Subcutaneous abdominal adipose tissue (tissue), 5 donors: ENCODE results near the gene FOLR2.

ENCODE experiments used
- H3K27ac ChIP-seq: one replicate; pipeline ENCODE4 v1.7.0; 2013; ENCODE audit warnings: low read depth, mild to moderate bottlenecking, inconsistent platforms, low read length, moderate library complexity
- H3K27me3 ChIP-seq, 5 donors: one replicate each; pipeline ENCODE4 v1.7.0; 2013; ENCODE audit warnings: low read length in 5 of 5, inconsistent platforms in 1 of 5; ENCODE audit not compliant: control insufficient read depth in 5 of 5, insufficient read depth in 4 of 5
- H3K36me3 ChIP-seq, 5 donors: one replicate each; pipeline ENCODE4 v1.7.0; 2013; ENCODE audit warnings: low read length in 5 of 5; ENCODE audit not compliant: control insufficient read depth in 5 of 5, insufficient read depth in 5 of 5
- H3K4me1 ChIP-seq, 5 donors: one replicate each; pipeline ENCODE4 v1.7.0; 2013; ENCODE audit warnings: low read length in 5 of 5, mild to moderate bottlenecking in 3 of 5, moderate library complexity in 1 of 5; ENCODE audit not compliant: control insufficient read depth in 5 of 5, insufficient read depth in 5 of 5
- H3K4me3 ChIP-seq, 5 donors: one replicate each; pipeline ENCODE4 v1.7.0; 2013; ENCODE audit warnings: low read length in 5 of 5, low read depth in 1 of 5
- H3K9ac ChIP-seq, 5 donors: one replicate each; pipeline ENCODE4 v1.7.0; 2013; ENCODE audit warnings: low read length in 5 of 5, mild to moderate bottlenecking in 4 of 5, moderate library complexity in 3 of 5
- H3K9me3 ChIP-seq, 5 donors: one replicate each; pipeline ENCODE4 v1.7.0; 2013; ENCODE audit warnings: low read length in 5 of 5; ENCODE audit not compliant: control insufficient read depth in 5 of 5
- donor health status: healthy.
- donor health status: healthy.
- donor health status: healthy.
- donor health status: healthy.
- donor health status: healthy.

Gene FOLR2

GRCh38 chr11:72234920-72235319 lies 18.3 kb downstream of the FOLR2 start:
- peaks cover 2 to 82% (median 80%) of the 10 kb centered on the region in 5 donors for H3K36me3 ChIP-seq
- H3K9me3 ChIP-seq, result no peaks in the 10 kb centered on the region
- H3K4me3 ChIP-seq, result no peak overlapping the region
- H3K27me3 ChIP-seq, result no peaks in the 10 kb centered on the region
- H3K27ac ChIP-seq, result peak overlapping the region; percentile 39
- peaks cover 3 to 81% (median 64%) of the 10 kb centered on the region in 5 donors for H3K4me1 ChIP-seq
- H3K9ac ChIP-seq, result peak overlapping the region in 1 of 5 donors; percentile 47

- Histone ChIP-seq H3K4me1 (peaks cover 3 to 87% (median 69%) of the 10 kb centered on the region in 5 donors), H3K36me3 (peaks cover 2 to 76% (median 74%) of the 10 kb centered on the region in 5 donors), H3K27ac (peak overlapping the region; percentile 39), H3K9ac (peak overlapping the region in 1 of 5 donors; percentile 47), H3K9me3 (no peaks in the 10 kb centered on the region), H3K4me3 (no peak overlapping the region), H3K27me3 (peaks cover 0 to 4% (median 0%) of the 10 kb centered on the region in 5 donors)
These were observed 18.9 kb downstream of the FOLR2 start for GRCh38 chr11:72235351-72236057.

DNA sequence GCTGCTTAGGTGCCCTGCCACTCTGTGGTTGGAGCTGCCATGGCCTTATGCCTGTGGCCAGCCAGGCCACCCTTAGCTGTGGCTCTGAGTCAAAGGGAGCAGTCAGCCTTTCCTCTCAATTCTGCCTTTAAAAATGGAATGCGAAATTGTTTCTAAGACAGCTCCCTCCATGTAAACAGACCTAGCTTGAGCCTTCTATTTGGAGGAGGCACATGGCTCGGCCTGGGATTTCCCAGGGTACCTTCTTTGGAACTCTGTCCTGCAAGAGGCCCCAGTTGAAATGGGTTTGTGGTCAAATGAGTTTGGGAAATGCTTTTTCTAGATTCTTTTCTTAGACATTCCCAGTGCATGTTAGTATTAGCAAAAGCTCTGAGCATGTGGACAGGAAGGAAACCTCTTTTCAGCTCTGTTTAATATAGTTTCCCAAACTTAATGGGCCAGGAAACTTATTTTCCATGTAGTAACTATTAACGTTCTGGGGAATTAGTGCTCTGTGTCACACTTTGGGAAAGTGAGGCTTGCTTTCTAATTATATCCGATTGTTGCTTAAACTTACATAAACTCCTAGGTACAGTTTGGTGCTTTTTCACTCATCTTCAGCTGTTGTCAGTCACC lies 19.6 kb downstream of the FOLR2 start:
- peaks cover 2 to 69% (median 67%) of the 10 kb centered on the region in 5 donors for H3K36me3 ChIP-seq
- H3K9ac ChIP-seq, result peak overlapping the region in 1 of 5 donors; percentile 37
- H3K9me3 ChIP-seq, result no peaks in the 10 kb centered on the region
- H3K4me3 ChIP-seq, result no peak overlapping the region
- H3K4me1 ChIP-seq, result peaks cover 5 to 89% (median 74%) of the 10 kb centered on the region in 5 donors
- H3K27me3 ChIP-seq, result peaks cover 0 to 9% (median 4%) of the 10 kb centered on the region in 5 donors
- peak overlapping the region; percentile 39 for H3K27ac ChIP-seq

GRCh38 chr11:72236774-72237111 lies 20.1 kb downstream of the FOLR2 start:
- Histone ChIP-seq H3K36me3 (peaks cover 2 to 63% (median 62%) of the 10 kb centered on the region in 5 donors), H3K4me1 (peaks cover 5 to 83% (median 74%) of the 10 kb centered on the region in 5 donors), H3K27ac (peak overlapping the region; percentile 39), H3K27me3 (peaks cover 0 to 11% (median 4%) of the 10 kb centered on the region in 5 donors), H3K9ac (peak overlapping the region in 1 of 5 donors; percentile 37), H3K9me3 (no peaks in the 10 kb centered on the region), H3K4me3 (no peak overlapping the region)

- Histone ChIP-seq H3K27me3 (peaks cover 4 to 11% (median 8%) of the 10 kb centered on the region in 5 donors), H3K9ac (peak overlapping the region in 1 of 5 donors; percentile 37), H3K27ac (no peak overlapping the region), H3K36me3 (peaks cover 2 to 58% (median 56%) of the 10 kb centered on the region in 5 donors), H3K4me1 (peaks cover 5 to 77% (median 74%) of the 10 kb centered on the region in 5 donors), H3K4me3 (no peak overlapping the region), H3K9me3 (no peaks in the 10 kb centered on the region)
These were observed 20.7 kb downstream of the FOLR2 start for GRCh38 chr11:72237112-72237931.

DNA sequence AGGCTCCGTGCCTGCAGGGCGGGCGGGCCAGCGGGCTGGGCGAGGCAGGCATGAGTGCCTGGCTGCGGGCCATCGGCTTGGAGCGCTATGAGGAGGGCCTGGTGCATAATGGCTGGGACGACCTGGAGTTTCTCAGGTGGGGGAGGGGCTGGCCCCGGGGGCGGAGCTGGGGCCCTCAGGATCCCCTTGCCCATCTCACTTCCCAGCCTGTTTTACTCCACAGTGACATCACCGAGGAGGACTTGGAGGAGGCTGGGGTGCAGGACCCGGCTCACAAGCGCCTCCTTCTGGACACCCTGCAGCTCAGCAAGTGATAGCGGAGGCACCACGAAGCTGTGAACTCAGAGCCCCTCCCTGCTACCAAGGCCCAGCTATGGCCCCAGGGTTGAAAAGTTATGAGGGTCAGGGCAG lies 21.5 kb downstream of the FOLR2 start:
- no peak overlapping the region for H3K9ac ChIP-seq
- H3K4me1 ChIP-seq, result peaks cover 4 to 70% (median 67%) of the 10 kb centered on the region in 5 donors
- H3K27ac ChIP-seq, result no peak overlapping the region
- H3K36me3 ChIP-seq, result peaks cover 2 to 50% (median 49%) of the 10 kb centered on the region in 5 donors
- no peak overlapping the region for H3K4me3 ChIP-seq
- H3K9me3 ChIP-seq, result no peaks in the 10 kb centered on the region
- H3K27me3 ChIP-seq, result peaks cover 7 to 15% (median 12%) of the 10 kb centered on the region in 5 donors

DNA sequence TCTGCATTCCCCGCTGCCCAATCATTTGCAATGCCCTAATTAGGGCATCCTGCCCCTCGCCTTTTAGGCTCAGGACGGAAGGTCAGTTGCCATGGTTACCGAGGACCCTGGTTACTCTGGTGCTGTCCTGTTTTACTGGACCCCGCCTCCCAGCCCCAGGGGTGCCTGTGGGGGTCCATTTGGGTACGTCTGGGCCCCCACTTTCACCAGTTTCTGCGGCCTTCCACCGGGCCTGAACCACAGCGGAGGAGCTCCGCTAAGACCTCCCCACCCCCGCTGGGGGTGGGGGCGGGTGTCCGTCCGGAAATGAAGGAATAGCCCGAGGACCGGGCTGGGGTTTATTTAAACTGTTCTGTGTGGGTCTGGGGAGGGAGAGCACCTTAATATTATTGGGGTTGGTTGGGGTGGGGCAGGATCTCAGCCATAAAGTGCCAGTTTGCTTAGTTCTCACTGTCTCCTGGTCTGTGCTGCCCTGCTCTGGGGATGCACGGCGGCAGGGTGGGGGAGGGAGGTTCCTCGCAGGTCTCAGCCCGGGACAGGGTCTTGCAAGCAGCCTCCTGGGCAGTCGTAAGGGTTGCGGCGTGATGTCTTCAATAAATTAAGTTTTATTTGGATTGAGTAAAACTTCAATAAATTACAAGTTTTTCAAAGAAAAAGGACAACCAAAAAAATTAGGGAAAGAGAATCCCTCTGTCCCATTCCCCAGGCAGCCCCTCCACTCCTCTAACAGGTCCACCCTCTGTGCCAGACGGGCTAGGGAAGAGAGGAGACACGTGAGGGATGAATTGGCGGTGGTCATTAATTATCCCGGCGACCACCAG lies 22.1 kb downstream of the FOLR2 start:
- H3K27me3 ChIP-seq, result peaks cover 13 to 21% (median 19%) of the 10 kb centered on the region in 5 donors

GRCh38 chr11:72239313-72239848 lies 22.8 kb downstream of the FOLR2 start:
- H3K27ac ChIP-seq, result no peak overlapping the region
- H3K27me3 ChIP-seq, result peaks cover 16 to 22% (median 22%) of the 10 kb centered on the region in 5 donors
- no peaks in the 10 kb centered on the region for H3K9me3 ChIP-seq
- H3K4me1 ChIP-seq, result peaks cover 4 to 67% (median 59%) of the 10 kb centered on the region in 5 donors
- H3K4me3 ChIP-seq, result peak overlapping the region; percentile 42 to 61 (median 46)
- H3K36me3 ChIP-seq, result peaks cover 2 to 37% (median 36%) of the 10 kb centered on the region in 5 donors
- H3K9ac ChIP-seq, result peak overlapping the region in 3 of 5 donors; percentile 6 to 43 (median 41)

More for the DNA sequence above, 22.1 kb downstream of the FOLR2 start:
- Histone ChIP-seq H3K27ac (no peak overlapping the region), H3K4me3 (no peak overlapping the region), H3K9ac (peak overlapping the region in 1 of 5 donors; percentile 43), H3K9me3 (no peaks in the 10 kb centered on the region), H3K36me3 (peaks cover 2 to 44% (median 42%) of the 10 kb centered on the region in 5 donors), H3K4me1 (peaks cover 4 to 66% (median 62%) of the 10 kb centered on the region in 5 donors)
